ENCODE data around the gene CNTNAP5.

CNTNAP5 gene

DNA sequence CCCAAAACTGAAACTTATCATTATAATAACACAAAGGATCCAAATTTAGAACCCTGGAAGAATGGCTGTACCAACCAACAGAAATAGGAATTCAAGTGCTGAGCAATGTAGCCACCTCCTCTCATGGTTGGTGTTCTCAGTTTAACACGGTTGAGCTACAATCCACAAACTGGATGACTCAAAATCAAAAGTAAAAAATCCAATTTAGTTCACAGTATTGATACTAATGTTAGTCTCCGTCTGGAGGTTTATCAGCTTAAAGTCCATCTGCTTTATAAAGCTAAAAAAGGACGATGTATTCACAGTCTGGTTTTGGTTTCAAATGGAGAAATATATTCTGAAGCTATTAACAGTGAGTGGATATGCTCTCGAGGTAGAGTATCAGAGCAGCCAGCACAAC is 40.5 kb downstream of the CNTNAP5 start:
- no peak overlapping the region for H3K4me3 ChIP-seq (ENCODE audit: low read depth, low read length)
- DNase-seq: no peak
- in situ Hi-C loops (cut with HindIII; ENCODE audit: low pct_ligation_motif_present, low sequenced_read_pairs): no loop called here
- H3K36me3 ChIP-seq (replicated peaks): no peaks in the 10 kb centered on the region
- no peak overlapping the region for H3K27ac ChIP-seq
- H3K27me3 ChIP-seq (replicated peaks): no peaks in the 10 kb centered on the region
- TF ChIP-seq, protein P1, sequence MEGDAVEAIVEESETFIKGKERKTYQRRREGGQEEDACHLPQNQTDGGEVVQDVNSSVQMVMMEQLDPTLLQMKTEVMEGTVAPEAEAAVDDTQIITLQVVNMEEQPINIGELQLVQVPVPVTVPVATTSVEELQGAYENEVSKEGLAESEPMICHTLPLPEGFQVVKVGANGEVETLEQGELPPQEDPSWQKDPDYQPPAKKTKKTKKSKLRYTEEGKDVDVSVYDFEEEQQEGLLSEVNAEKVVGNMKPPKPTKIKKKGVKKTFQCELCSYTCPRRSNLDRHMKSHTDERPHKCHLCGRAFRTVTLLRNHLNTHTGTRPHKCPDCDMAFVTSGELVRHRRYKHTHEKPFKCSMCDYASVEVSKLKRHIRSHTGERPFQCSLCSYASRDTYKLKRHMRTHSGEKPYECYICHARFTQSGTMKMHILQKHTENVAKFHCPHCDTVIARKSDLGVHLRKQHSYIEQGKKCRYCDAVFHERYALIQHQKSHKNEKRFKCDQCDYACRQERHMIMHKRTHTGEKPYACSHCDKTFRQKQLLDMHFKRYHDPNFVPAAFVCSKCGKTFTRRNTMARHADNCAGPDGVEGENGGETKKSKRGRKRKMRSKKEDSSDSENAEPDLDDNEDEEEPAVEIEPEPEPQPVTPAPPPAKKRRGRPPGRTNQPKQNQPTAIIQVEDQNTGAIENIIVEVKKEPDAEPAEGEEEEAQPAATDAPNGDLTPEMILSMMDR (IDR thresholded peaks at IDR 0.05; ENCODE audit: low read depth, low read length, missing control alignments): no peak

DNA sequence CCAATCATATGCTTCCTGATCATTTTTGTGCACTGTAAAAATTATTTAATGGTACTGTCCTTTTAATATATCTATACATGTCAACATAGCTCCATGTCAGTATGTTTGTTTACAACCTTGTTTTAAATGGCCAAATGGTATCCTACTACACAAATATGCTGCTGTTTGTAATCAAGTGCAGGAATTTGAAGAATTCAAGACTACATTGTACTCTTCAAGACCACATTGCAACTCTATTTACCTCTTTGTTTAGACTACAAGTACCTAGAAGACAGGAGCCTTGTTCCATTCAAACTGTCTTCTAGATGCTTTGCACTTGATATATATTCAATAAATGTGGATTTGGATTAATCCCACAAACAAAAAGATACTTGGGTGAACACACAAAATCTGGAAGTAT is 41.7 kb downstream of the CNTNAP5 start:
- Histone ChIP-seq H3K27me3 (replicated peaks) (no peaks in the 10 kb centered on the region), H3K27ac (no peak overlapping the region), H3K4me3 (ENCODE audit: low read depth, low read length) (no peak overlapping the region), H3K36me3 (replicated peaks) (no peaks in the 10 kb centered on the region)
- in situ Hi-C loops (cut with HindIII; ENCODE audit: low pct_ligation_motif_present, low sequenced_read_pairs): no loop called here
- TF ChIP-seq, protein P1 (IDR thresholded peaks at IDR 0.05; ENCODE audit: low read depth, low read length, missing control alignments): no peak
- DNase-seq: no peak

DNA sequence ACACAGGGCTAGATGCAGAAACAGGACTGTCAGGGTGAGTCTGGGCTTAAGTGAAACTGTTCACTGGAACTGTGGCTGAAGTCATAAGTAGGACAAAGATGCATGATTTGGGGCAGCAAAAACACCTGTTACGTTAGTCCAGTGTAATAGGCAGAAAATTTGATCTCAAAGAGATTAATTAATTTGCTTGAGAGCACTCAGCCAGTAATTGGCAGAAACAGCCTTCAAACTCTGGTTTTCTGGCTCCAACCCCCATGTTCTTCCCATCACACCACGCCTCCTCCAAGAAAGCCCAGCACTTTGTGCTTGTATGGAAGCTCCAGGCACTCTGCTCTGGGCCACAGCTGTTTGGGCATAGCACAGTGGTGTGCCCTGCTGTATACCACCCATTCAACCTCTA is 54.0 kb downstream of the CNTNAP5 start:
- Histone ChIP-seq H3K27ac (no peak overlapping the region), H3K27me3 (replicated peaks) (no peaks in the 10 kb centered on the region), H3K36me3 (replicated peaks) (no peaks in the 10 kb centered on the region), H3K4me3 (ENCODE audit: low read depth, low read length) (no peak overlapping the region)
- DNase-seq: no peak
- TF ChIP-seq, protein P1 (IDR thresholded peaks at IDR 0.05; ENCODE audit: low read depth, low read length, missing control alignments): no peak
- in situ Hi-C loops (cut with HindIII; ENCODE audit: low pct_ligation_motif_present, low sequenced_read_pairs): no loop called here

DNA sequence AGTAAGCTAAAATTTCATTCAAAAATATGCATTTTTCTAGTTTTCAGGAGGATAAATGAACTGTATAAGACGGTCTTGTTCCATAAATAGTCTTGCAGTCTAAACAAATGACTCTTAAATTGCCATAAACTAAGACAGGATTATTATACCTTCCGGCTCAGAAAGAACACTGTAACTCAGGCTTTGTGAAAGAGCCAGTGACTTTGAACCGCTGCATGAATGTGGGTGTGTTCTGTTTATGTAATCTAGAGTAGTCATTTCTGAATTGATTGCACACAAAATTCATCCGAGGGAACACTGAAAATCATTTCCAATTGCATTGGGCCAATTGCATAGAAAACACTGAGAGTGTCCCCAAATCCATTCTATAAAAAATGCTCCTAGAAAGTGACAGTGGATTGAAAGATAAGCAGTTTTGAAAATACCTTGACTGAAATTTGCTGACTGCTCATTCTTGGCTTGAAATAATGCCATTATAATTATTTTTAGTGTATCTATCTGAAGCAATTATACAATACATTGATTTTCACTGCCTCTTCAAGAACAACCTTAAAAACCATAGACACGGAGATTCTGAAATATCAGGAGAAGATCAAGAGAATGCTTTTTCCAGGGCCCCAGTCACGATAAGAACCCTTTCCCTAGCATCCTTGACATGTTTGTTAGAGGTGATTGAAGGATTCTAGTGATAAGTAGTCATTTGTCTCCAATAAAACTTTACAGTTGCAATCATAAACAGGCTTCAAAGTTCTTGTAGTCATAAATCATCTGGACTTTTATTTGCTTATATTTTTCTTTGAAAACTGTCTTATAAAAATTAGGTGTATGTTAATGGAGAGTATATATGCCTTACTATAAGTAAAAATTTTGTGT is 55.4 kb downstream of the CNTNAP5 start:
- Histone ChIP-seq H3K4me3 (ENCODE audit: low read depth, low read length) (no peak overlapping the region), H3K27me3 (replicated peaks) (no peaks in the 10 kb centered on the region), H3K36me3 (replicated peaks) (no peaks in the 10 kb centered on the region), H3K27ac (no peak overlapping the region)
- TF ChIP-seq, protein P1 (IDR thresholded peaks at IDR 0.05; ENCODE audit: low read depth, low read length, missing control alignments): no peak
- in situ Hi-C loops (cut with HindIII; ENCODE audit: low pct_ligation_motif_present, low sequenced_read_pairs): no loop called here
- DNase-seq: no peak

DNA sequence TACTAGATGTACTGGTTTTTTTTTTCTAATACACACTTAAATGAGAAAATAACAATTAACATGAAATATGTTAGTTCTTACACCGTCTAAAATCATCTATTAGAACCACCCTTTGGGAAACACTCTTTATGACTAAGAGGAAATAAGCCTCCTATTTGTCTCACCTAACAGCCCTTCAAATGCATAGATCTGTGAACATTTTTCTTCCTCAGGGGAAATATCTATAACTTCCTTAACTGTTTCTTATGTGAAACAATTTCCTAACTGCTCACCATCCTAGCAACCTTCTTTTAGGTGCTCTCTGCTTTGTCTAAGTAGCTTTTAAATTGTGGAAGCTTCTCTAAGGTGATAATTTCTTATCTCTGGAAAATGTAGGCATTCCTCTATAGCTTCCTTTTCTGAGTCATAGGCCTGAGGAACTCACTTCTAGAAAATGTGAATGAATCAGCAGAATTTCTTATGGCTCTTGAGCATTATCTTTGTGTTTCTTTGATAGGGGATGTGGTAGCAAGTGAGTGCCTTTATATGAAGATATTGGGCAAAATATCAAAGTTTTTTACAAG is 56.1 kb downstream of the CNTNAP5 start:
- Histone ChIP-seq H3K4me3 (ENCODE audit: low read depth, low read length) (no peak overlapping the region), H3K36me3 (replicated peaks) (no peaks in the 10 kb centered on the region), H3K27ac (no peak overlapping the region), H3K27me3 (replicated peaks) (no peaks in the 10 kb centered on the region)
- in situ Hi-C loops (cut with HindIII; ENCODE audit: low pct_ligation_motif_present, low sequenced_read_pairs): no loop called here
- TF ChIP-seq, protein P1 (IDR thresholded peaks at IDR 0.05; ENCODE audit: low read depth, low read length, missing control alignments): no peak
- DNase-seq: no peak

Measured in brain microvascular endothelial cell (primary cell).